Liver (tissue), 9 donors: ENCODE results near the gene ZNF438. TPM values are rescaled to one million over a fixed set of nuclear protein-coding genes. Genes with fewer than 3 reads are reported as not detected.

Source experiments
- DNase-seq: peaks from one replicate; pipeline ENCODE4 v3.0.0-alpha.2; 2017; ENCODE audit warnings: low spot score
- H3K27ac ChIP-seq, 2 donors: one replicate each; pipeline ENCODE4 v1.7.0; 2013; ENCODE audit warnings: inconsistent platforms in 2 of 2, low read length in 2 of 2, control low read depth in 1 of 2, low read depth in 1 of 2, mild to moderate bottlenecking in 1 of 2
- H3K27me3 ChIP-seq, 4 donors: one replicate each; pipeline versions ENCODE4 v1.6.1 to v1.7.0; 2013; ENCODE audit warnings: low read length in 3 of 4, inconsistent platforms in 1 of 4, mild to moderate bottlenecking in 1 of 4, moderate library complexity in 1 of 4; ENCODE audit not compliant: control insufficient read depth in 4 of 4, insufficient read depth in 4 of 4
- H3K36me3 ChIP-seq, 4 donors: one replicate each; pipeline versions ENCODE4 v1.6.1 to v1.7.0; 2013; ENCODE audit warnings: low read length in 3 of 4, mild to moderate bottlenecking in 3 of 4, low read depth in 1 of 4, moderate library complexity in 1 of 4; ENCODE audit not compliant: control insufficient read depth in 4 of 4, insufficient read depth in 3 of 4
- H3K4me1 ChIP-seq, 4 donors: one replicate each; pipeline versions ENCODE4 v1.6.1 to v1.7.0; 2013; ENCODE audit warnings: low read length in 3 of 4, mild to moderate bottlenecking in 3 of 4, moderate library complexity in 1 of 4; ENCODE audit not compliant: control insufficient read depth in 4 of 4, insufficient read depth in 4 of 4
- H3K4me3 ChIP-seq, 3 donors: one replicate each; pipeline versions ENCODE4 v1.6.1 to v1.7.0; 2013; ENCODE audit warnings: low read length in 3 of 3, control low read depth in 1 of 3, low read depth in 1 of 3, mild to moderate bottlenecking in 1 of 3
- H3K9ac ChIP-seq, 2 donors: one replicate each; pipeline ENCODE4 v1.7.0; 2013; ENCODE audit warnings: low read length in 2 of 2, mild to moderate bottlenecking in 2 of 2, moderate library complexity in 2 of 2, control low read depth in 1 of 2, low read depth in 1 of 2
- H3K9me3 ChIP-seq, 4 donors: one replicate each; pipeline versions ENCODE4 v1.6.1 to v1.7.0; 2013; ENCODE audit warnings: low read length in 3 of 4; ENCODE audit not compliant: control insufficient read depth in 4 of 4
- EGR1 ChIP-seq, 2 donors: IDR thresholded peaks; 2 replicates each; pipeline ENCODE4 v1.6.1; 2016 to 2018; ENCODE audit warnings: antibody characterized with exemption in 2 of 2, low read depth in 2 of 2
- FOXA1 ChIP-seq: IDR thresholded peaks from 2 replicates; pipeline ENCODE4 v1.6.1; 2016; ENCODE audit warnings: antibody characterized with exemption
- FOXA2 ChIP-seq: IDR thresholded peaks from 2 replicates; pipeline ENCODE4 v1.6.1; 2016; ENCODE audit warnings: antibody characterized with exemption
- GABPA ChIP-seq, 2 donors: IDR thresholded peaks in 1 of 2; conservative IDR thresholded peaks in 1 of 2; 2 replicates each; pipeline ENCODE4 v1.6.1; 2016; ENCODE audit warnings: antibody characterized with exemption in 2 of 2, mild to moderate bottlenecking in 1 of 2, moderate library complexity in 1 of 2
- HNF4A ChIP-seq, 2 donors: conservative IDR thresholded peaks; 2 replicates each; pipeline ENCODE4 v1.6.1; 2016; ENCODE audit warnings: antibody characterized with exemption in 2 of 2, mild to moderate bottlenecking in 2 of 2
- HNF4G ChIP-seq: IDR thresholded peaks from 2 replicates; pipeline ENCODE4 v1.6.1; 2016; ENCODE audit warnings: antibody characterized with exemption
- JUND ChIP-seq, 2 donors: IDR thresholded peaks; 2 replicates each; pipeline ENCODE4 v1.6.1; 2016; ENCODE audit warnings: antibody characterized with exemption in 2 of 2
- NR2F2 ChIP-seq: IDR thresholded peaks from 2 replicates; pipeline ENCODE4 v1.6.1; 2016; ENCODE audit warnings: antibody characterized with exemption
- RAD21 ChIP-seq, 2 donors: IDR thresholded peaks; 2 replicates each; pipeline ENCODE4 v1.6.1; 2016; ENCODE audit warnings: antibody characterized with exemption in 2 of 2, mild to moderate bottlenecking in 2 of 2
- RXRA ChIP-seq, 2 donors: IDR thresholded peaks; 2 replicates each; pipeline ENCODE4 v1.6.1; 2017 to 2018; ENCODE audit warnings: antibody characterized with exemption in 2 of 2, mild to moderate bottlenecking in 1 of 2
- SP1 ChIP-seq: IDR thresholded peaks from 2 replicates; pipeline ENCODE4 v1.6.1; 2018; ENCODE audit warnings: antibody characterized with exemption, mild to moderate bottlenecking
- TAF1 ChIP-seq: conservative IDR thresholded peaks from 2 replicates; pipeline ENCODE4 v1.6.1; 2016; ENCODE audit warnings: antibody characterized with exemption, mild to moderate bottlenecking
- YY1 ChIP-seq: IDR thresholded peaks from 2 replicates; pipeline ENCODE4 v1.6.1; 2016; ENCODE audit warnings: antibody characterized with exemption, mild to moderate bottlenecking
- WGBS: extraction: QIAGEN DNeasy Blood & Tissue Kit; methylation state at CpG from one replicate; pipeline ENCODE4 v1.1.7; 2013; 5-methylcytosine and 5-hydroxymethylcytosine counted together
- polyA plus RNA-seq, 2 donors: library from polyadenylated mRNA; stranded (reverse) in 1 of 2; unstranded in 1 of 2; fragments of 200-250 nt in 1 of 2; fragments of >200 nt in 1 of 2; fragmentation: Nextera tagmentation in 1 of 2; extraction: Ambion mirVana in 1 of 2; gene quantifications; one replicate each; pipeline versions ENCODE4 v1.2.1 to v1.2.3, GENCODE V29; 2013 to 2015
- total RNA-seq, 2 donors: library from RNA; depleted of rRNA; stranded (reverse); fragments of >200 nt; gene quantifications; one replicate each; pipeline ENCODE4 v1.2.3, GENCODE V29; 2014
- TF ChIP-seq, protein P1 (sequence below): IDR thresholded peaks from 2 replicates; pipeline ENCODE4 v1.6.1; 2016; ENCODE audit warnings: antibody characterized with exemption
- TF ChIP-seq, protein P2 (sequence below): IDR thresholded peaks from 2 replicates; pipeline ENCODE4 v1.6.1; 2016; ENCODE audit warnings: antibody characterized with exemption, mild to moderate bottlenecking
- TF ChIP-seq, protein P3 (sequence below): IDR thresholded peaks from 2 replicates; pipeline ENCODE4 v1.6.1; 2016; ENCODE audit warnings: antibody characterized with exemption
- TF ChIP-seq, protein P4 (sequence below): IDR thresholded peaks from 2 replicates; pipeline ENCODE4 v1.6.1; 2016; ENCODE audit warnings: antibody characterized with exemption
- TF ChIP-seq, protein P5 (sequence below): fragments of 150-350 bp; IDR thresholded peaks from 2 replicates; pipeline ENCODE4 v1.5.1; 2017; ENCODE audit warnings: improper control_type of control experiment, low read depth, low read length; ENCODE audit not compliant: missing input control
- donor health status: healthy.
- donor health status: healthy.
- donor health status: healthy.
- donor health status: healthy.
- donor health status: healthy.

Gene ZNF438
- total and polyA plus RNA-seq, 4 donors = 1.9 to 2.9 (median 2.2) TPM

DNA sequence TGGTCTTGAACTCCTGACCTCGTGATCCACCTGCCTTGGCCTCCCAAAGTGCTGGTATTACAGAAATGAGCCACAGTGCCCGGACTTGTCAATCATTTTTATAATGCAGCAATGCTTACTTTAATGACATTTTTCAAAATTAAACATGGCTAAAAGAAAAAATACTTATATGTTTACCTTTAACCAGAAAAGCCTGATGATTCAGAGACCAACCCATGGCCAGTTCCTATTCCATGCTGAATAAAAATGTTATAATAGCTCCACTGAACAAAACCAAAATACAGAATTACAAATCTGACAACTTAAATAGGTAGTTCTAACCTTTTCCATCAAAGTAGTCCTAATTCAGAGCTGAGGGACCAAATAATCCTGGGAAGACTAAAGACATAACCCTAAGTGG lies 21.6 kb downstream of the ZNF438 start:
- Histone ChIP-seq H3K27me3 (no peaks in the 10 kb centered on the region), H3K4me1 (no peaks in the 10 kb centered on the region), H3K9ac (no peak overlapping the region), H3K9me3 (no peaks in the 10 kb centered on the region), H3K4me3 (no peak overlapping the region), H3K27ac (no peak overlapping the region), H3K36me3 (no peaks in the 10 kb centered on the region)
- TF ChIP-seq FOXA2 = no peak
- no peak for TF ChIP-seq FOXA1
- TF ChIP-seq NR2F2 = no peak
- TF ChIP-seq, protein P1, sequence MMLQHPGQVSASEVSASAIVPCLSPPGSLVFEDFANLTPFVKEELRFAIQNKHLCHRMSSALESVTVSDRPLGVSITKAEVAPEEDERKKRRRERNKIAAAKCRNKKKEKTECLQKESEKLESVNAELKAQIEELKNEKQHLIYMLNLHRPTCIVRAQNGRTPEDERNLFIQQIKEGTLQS = no peak
- TF ChIP-seq, protein P2, sequence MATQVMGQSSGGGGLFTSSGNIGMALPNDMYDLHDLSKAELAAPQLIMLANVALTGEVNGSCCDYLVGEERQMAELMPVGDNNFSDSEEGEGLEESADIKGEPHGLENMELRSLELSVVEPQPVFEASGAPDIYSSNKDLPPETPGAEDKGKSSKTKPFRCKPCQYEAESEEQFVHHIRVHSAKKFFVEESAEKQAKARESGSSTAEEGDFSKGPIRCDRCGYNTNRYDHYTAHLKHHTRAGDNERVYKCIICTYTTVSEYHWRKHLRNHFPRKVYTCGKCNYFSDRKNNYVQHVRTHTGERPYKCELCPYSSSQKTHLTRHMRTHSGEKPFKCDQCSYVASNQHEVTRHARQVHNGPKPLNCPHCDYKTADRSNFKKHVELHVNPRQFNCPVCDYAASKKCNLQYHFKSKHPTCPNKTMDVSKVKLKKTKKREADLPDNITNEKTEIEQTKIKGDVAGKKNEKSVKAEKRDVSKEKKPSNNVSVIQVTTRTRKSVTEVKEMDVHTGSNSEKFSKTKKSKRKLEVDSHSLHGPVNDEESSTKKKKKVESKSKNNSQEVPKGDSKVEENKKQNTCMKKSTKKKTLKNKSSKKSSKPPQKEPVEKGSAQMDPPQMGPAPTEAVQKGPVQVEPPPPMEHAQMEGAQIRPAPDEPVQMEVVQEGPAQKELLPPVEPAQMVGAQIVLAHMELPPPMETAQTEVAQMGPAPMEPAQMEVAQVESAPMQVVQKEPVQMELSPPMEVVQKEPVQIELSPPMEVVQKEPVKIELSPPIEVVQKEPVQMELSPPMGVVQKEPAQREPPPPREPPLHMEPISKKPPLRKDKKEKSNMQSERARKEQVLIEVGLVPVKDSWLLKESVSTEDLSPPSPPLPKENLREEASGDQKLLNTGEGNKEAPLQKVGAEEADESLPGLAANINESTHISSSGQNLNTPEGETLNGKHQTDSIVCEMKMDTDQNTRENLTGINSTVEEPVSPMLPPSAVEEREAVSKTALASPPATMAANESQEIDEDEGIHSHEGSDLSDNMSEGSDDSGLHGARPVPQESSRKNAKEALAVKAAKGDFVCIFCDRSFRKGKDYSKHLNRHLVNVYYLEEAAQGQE = no peak
- no peak for TF ChIP-seq SP1
- no peak for TF ChIP-seq HNF4A (conservative IDR thresholded peaks at IDR 0.05)
- no peak for TF ChIP-seq RAD21 (IDR thresholded peaks at IDR 0.05)
- TF ChIP-seq RXRA (IDR thresholded peaks at IDR 0.05) = no peak
- no peak for TF ChIP-seq JUND (IDR thresholded peaks at IDR 0.05)
- TF ChIP-seq, protein P3, sequence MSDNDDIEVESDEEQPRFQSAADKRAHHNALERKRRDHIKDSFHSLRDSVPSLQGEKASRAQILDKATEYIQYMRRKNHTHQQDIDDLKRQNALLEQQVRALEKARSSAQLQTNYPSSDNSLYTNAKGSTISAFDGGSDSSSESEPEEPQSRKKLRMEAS = no peak
- TF ChIP-seq HNF4G = no peak
- TF ChIP-seq EGR1 (IDR thresholded peaks at IDR 0.05; ENCODE audit: low read depth in 2 of 2) = no peak
- no peak for TF ChIP-seq YY1
- TF ChIP-seq GABPA (IDR thresholded peaks at IDR 0.05 in 1 of 2, conservative IDR thresholded peaks at IDR 0.05 in 1 of 2) = no peak
- TF ChIP-seq, protein P4, sequence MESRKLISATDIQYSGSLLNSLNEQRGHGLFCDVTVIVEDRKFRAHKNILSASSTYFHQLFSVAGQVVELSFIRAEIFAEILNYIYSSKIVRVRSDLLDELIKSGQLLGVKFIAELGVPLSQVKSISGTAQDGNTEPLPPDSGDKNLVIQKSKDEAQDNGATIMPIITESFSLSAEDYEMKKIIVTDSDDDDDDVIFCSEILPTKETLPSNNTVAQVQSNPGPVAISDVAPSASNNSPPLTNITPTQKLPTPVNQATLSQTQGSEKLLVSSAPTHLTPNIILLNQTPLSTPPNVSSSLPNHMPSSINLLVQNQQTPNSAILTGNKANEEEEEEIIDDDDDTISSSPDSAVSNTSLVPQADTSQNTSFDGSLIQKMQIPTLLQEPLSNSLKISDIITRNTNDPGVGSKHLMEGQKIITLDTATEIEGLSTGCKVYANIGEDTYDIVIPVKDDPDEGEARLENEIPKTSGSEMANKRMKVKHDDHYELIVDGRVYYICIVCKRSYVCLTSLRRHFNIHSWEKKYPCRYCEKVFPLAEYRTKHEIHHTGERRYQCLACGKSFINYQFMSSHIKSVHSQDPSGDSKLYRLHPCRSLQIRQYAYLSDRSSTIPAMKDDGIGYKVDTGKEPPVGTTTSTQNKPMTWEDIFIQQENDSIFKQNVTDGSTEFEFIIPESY = no peak
- TF ChIP-seq TAF1 = no peak
- TF ChIP-seq, protein P5, sequence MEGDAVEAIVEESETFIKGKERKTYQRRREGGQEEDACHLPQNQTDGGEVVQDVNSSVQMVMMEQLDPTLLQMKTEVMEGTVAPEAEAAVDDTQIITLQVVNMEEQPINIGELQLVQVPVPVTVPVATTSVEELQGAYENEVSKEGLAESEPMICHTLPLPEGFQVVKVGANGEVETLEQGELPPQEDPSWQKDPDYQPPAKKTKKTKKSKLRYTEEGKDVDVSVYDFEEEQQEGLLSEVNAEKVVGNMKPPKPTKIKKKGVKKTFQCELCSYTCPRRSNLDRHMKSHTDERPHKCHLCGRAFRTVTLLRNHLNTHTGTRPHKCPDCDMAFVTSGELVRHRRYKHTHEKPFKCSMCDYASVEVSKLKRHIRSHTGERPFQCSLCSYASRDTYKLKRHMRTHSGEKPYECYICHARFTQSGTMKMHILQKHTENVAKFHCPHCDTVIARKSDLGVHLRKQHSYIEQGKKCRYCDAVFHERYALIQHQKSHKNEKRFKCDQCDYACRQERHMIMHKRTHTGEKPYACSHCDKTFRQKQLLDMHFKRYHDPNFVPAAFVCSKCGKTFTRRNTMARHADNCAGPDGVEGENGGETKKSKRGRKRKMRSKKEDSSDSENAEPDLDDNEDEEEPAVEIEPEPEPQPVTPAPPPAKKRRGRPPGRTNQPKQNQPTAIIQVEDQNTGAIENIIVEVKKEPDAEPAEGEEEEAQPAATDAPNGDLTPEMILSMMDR = no peak
- 97% methylated on average over 2 of the region's 2 CpGs for WGBS
- DNase-seq = no peak

DNA sequence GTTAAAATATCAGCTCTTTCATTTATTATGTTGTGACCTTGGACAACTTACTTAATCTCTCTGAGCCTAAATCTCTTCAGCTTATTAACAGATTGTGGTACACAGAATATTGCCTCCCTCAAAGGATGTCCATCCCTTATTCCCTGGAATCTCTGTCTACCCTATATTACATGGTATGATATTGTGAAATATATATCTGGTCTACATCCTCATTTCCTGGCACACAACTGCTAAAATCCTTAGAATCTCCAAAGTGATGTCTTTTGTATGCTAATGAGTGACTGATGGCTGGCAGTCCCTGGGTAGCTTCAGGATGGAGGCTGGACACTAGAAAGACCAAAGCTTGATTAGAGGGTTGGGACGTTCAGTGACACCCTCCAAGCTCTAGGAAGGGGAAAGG lies 25.8 kb downstream of the ZNF438 start:
- WGBS = 98% methylated on average over 1 of the region's 1 CpG
- no peaks in the 10 kb centered on the region for H3K4me1 ChIP-seq
- no peaks in the 10 kb centered on the region for H3K36me3 ChIP-seq
- H3K9me3 ChIP-seq = no peaks in the 10 kb centered on the region
- DNase-seq = no peak
- no peaks in the 10 kb centered on the region for H3K27me3 ChIP-seq
- H3K4me3 ChIP-seq = no peak overlapping the region
- H3K27ac ChIP-seq = no peak overlapping the region
- no peak overlapping the region for H3K9ac ChIP-seq
- TF ChIP-seq HNF4G (no peak), RXRA (IDR thresholded peaks at IDR 0.05) (no peak), EGR1 (IDR thresholded peaks at IDR 0.05; ENCODE audit: low read depth in 2 of 2) (no peak), GABPA (IDR thresholded peaks at IDR 0.05 in 1 of 2, conservative IDR thresholded peaks at IDR 0.05 in 1 of 2) (no peak), FOXA1 (no peak), JUND (IDR thresholded peaks at IDR 0.05) (no peak), SP1 (no peak), FOXA2 (no peak), NR2F2 (no peak)
- TF ChIP-seq, protein P3 = no peak
- TF ChIP-seq, protein P5 = no peak
- TF ChIP-seq, protein P2 = no peak
